ENCODE data around the gene DNAJA2. TPM values are rescaled to one million over a fixed set of nuclear protein-coding genes. Genes with fewer than 3 reads are reported as not detected.

The DNAJA2 gene
- total RNA-seq, 1 donor from 2014 or later: 81.9 TPM

GRCh38 chr16:46974352-46974751, 878 bp upstream of the DNAJA2 start:
- no peak overlapping the region for H3K4me3 ChIP-seq (ENCODE audit: low read depth, low read length)
- TF ChIP-seq, protein P1, sequence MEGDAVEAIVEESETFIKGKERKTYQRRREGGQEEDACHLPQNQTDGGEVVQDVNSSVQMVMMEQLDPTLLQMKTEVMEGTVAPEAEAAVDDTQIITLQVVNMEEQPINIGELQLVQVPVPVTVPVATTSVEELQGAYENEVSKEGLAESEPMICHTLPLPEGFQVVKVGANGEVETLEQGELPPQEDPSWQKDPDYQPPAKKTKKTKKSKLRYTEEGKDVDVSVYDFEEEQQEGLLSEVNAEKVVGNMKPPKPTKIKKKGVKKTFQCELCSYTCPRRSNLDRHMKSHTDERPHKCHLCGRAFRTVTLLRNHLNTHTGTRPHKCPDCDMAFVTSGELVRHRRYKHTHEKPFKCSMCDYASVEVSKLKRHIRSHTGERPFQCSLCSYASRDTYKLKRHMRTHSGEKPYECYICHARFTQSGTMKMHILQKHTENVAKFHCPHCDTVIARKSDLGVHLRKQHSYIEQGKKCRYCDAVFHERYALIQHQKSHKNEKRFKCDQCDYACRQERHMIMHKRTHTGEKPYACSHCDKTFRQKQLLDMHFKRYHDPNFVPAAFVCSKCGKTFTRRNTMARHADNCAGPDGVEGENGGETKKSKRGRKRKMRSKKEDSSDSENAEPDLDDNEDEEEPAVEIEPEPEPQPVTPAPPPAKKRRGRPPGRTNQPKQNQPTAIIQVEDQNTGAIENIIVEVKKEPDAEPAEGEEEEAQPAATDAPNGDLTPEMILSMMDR (IDR thresholded peaks at IDR 0.05; ENCODE audit: insufficient read depth, low read length, poor library complexity, severe bottlenecking): no peak
- no peak for DNase-seq (ENCODE audit: low read depth)

DNA sequence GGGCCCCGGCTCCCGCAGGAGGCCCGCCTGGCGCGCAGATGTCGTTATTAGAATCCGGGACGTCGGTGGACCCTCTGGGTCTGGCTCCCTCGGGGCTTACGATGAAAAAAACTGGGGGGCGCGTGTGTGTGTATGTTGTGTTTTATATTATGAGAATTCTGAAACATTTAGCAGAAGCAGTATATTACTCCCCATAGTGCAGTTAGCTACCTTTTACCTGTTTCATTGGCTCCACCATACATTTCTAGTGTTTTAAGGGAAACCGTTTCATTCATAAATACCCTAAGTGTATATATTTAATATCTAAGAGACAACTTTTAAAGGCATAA, 486 bp upstream of the DNAJA2 start:
- Histone ChIP-seq H3K27me3 (ENCODE audit: control insufficient read depth, insufficient read depth, low read length) (no peaks in the 10 kb centered on the region), H3K36me3 (ENCODE audit: control insufficient read depth, insufficient read depth, low read length) (no peaks in the 10 kb centered on the region), H3K4me3 (ENCODE audit: low read depth, low read length) (peak overlapping the region; percentile 67)
- TF ChIP-seq, protein P1 (IDR thresholded peaks at IDR 0.05; ENCODE audit: insufficient read depth, low read length, poor library complexity, severe bottlenecking): no peak
- DNase-seq (ENCODE audit: low read depth): no peak

More at GRCh38 chr16:46974352-46974751, 878 bp upstream of the DNAJA2 start:
- no peaks in the 10 kb centered on the region for H3K27me3 ChIP-seq (ENCODE audit: control insufficient read depth, insufficient read depth, low read length)
- no peaks in the 10 kb centered on the region for H3K36me3 ChIP-seq (ENCODE audit: control insufficient read depth, insufficient read depth, low read length)

DNA sequence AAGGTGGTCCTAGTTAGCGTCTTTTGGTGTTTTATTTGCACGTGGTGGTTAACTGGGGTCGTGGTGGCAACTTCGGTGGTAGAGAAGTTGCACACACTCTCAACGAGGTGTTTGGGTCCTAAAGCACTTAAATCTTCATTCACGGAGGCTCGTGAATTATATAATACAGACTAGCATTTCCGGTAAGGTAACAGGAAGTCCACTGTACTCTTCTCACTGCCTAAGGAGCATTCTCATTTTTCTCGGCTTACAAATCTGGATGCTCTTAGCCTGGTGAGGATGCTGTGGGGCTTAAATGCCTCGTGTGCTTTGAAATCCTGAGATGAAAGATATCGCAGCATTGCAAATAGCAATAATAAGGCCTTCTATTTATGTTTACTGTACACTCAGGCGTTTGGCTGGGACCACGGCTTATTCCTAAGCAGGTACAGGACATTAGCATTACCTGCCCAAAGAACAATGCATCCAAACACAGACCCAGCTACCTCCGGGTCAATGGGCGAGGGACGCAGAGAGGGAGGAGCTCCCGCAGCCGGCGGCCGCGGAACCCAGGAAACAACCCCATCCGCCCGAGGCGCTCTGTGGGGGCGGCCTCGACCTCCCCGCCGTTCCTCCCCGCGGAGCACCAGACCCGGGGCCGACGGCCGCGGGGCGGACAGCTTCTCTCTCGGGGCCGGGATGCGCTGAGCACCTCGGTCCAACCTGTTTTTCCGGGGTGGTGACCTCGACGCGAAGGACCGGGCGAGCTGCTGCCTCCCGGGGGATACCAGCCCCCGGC, 856 bp downstream of the DNAJA2 start:
- H3K27me3 ChIP-seq (ENCODE audit: control insufficient read depth, insufficient read depth, low read length): no peaks in the 10 kb centered on the region
- TF ChIP-seq, protein P1 (IDR thresholded peaks at IDR 0.05; ENCODE audit: insufficient read depth, low read length, poor library complexity, severe bottlenecking): no peak
- no peak for DNase-seq (ENCODE audit: low read depth)

GRCh38 chr16:46971271-46971670, 2.2 kb downstream of the DNAJA2 start:
- no peaks in the 10 kb centered on the region for H3K36me3 ChIP-seq (ENCODE audit: control insufficient read depth, insufficient read depth, low read length)
- no peak overlapping the region for H3K4me3 ChIP-seq (ENCODE audit: low read depth, low read length)
- TF ChIP-seq, protein P1 (IDR thresholded peaks at IDR 0.05; ENCODE audit: insufficient read depth, low read length, poor library complexity, severe bottlenecking): no peak
- DNase-seq (ENCODE audit: low read depth): no peak
- H3K27me3 ChIP-seq (ENCODE audit: control insufficient read depth, insufficient read depth, low read length): no peaks in the 10 kb centered on the region

More for the DNA sequence above, 856 bp downstream of the DNAJA2 start:
- Histone ChIP-seq H3K4me3 (ENCODE audit: low read depth, low read length) (peak overlapping the region; percentile 67), H3K36me3 (ENCODE audit: control insufficient read depth, insufficient read depth, low read length) (no peaks in the 10 kb centered on the region)

GRCh38 chr16:46970089-46970488, 3.4 kb downstream of the DNAJA2 start:
- Histone ChIP-seq H3K36me3 (ENCODE audit: control insufficient read depth, insufficient read depth, low read length) (no peaks in the 10 kb centered on the region), H3K4me3 (ENCODE audit: low read depth, low read length) (no peak overlapping the region), H3K27me3 (ENCODE audit: control insufficient read depth, insufficient read depth, low read length) (no peaks in the 10 kb centered on the region)
- TF ChIP-seq, protein P1 (IDR thresholded peaks at IDR 0.05; ENCODE audit: insufficient read depth, low read length, poor library complexity, severe bottlenecking): no peak
- no peak for DNase-seq (ENCODE audit: low read depth)

GRCh38 chr16:46968063-46968435, 5.4 kb downstream of the DNAJA2 start:
- TF ChIP-seq, protein P1 (IDR thresholded peaks at IDR 0.05; ENCODE audit: insufficient read depth, low read length, poor library complexity, severe bottlenecking): no peak
- H3K36me3 ChIP-seq (ENCODE audit: control insufficient read depth, insufficient read depth, low read length): no peaks in the 10 kb centered on the region
- no peaks in the 10 kb centered on the region for H3K27me3 ChIP-seq (ENCODE audit: control insufficient read depth, insufficient read depth, low read length)
- DNase-seq (ENCODE audit: low read depth): no peak
- H3K4me3 ChIP-seq (ENCODE audit: low read depth, low read length): no peak overlapping the region

All from kidney epithelial cell (primary cell).